ENCODE measurements around the gene DCC.

- TF ChIP-seq POLR2A (IDR thresholded peaks at IDR 0.05) (no peak), POLR2AphosphoS5 (IDR thresholded peaks at IDR 0.05) (no peak)
- TF ChIP-seq, protein P1, sequence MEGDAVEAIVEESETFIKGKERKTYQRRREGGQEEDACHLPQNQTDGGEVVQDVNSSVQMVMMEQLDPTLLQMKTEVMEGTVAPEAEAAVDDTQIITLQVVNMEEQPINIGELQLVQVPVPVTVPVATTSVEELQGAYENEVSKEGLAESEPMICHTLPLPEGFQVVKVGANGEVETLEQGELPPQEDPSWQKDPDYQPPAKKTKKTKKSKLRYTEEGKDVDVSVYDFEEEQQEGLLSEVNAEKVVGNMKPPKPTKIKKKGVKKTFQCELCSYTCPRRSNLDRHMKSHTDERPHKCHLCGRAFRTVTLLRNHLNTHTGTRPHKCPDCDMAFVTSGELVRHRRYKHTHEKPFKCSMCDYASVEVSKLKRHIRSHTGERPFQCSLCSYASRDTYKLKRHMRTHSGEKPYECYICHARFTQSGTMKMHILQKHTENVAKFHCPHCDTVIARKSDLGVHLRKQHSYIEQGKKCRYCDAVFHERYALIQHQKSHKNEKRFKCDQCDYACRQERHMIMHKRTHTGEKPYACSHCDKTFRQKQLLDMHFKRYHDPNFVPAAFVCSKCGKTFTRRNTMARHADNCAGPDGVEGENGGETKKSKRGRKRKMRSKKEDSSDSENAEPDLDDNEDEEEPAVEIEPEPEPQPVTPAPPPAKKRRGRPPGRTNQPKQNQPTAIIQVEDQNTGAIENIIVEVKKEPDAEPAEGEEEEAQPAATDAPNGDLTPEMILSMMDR (IDR thresholded peaks at IDR 0.05), result no peak
Observed at GRCh38 chr18:52348209-52348608, 8.2 kb downstream of the DCC start.

Data from upper lobe of left lung (tissue), 4 donors.